Measurements from ENCODE around the gene ZBTB32. TPM values are rescaled to one million over a fixed set of nuclear protein-coding genes. Genes with fewer than 3 reads are reported as not detected.

Gene ZBTB32
- total RNA-seq, 2 donors from 2014 or later = not detected

DNA sequence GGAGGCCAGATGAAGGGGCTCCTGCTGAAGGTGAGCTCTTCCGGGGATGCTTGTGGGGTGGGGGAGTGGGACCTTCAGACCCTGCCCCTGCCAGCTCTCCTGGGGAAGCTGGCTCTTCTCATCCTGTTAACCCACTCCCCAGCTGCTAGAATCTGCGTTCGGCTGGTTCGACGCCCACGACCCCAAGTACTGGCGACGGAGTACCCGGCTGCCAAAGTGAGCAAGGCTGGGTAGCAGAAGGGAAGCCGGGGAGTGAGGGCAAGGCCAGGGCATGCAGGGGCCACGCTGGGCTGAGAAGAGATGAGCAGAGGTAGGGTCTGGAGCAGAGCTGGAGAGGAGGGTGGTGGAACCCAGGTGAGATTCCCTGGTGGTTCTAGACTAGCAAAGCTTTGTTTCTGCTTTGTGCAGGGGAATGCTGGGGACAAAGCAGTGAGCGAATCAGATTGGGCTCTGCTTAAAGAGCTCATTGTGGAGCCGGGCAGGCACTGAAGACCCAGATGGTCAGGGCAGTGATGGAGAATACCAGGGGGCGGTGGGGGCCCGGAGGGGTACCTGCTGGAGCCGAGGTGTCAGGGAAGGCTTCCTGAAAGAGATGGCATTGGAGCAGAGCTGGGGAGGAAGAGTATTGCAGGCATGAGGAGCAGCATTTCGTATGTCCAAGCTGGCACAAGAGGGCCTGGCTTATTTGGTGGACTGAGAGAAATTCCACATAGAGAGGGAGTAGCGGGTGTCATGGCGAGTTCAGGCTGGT is 23.8 kb downstream of the ZBTB32 start:
- TF ChIP-seq, protein P1, sequence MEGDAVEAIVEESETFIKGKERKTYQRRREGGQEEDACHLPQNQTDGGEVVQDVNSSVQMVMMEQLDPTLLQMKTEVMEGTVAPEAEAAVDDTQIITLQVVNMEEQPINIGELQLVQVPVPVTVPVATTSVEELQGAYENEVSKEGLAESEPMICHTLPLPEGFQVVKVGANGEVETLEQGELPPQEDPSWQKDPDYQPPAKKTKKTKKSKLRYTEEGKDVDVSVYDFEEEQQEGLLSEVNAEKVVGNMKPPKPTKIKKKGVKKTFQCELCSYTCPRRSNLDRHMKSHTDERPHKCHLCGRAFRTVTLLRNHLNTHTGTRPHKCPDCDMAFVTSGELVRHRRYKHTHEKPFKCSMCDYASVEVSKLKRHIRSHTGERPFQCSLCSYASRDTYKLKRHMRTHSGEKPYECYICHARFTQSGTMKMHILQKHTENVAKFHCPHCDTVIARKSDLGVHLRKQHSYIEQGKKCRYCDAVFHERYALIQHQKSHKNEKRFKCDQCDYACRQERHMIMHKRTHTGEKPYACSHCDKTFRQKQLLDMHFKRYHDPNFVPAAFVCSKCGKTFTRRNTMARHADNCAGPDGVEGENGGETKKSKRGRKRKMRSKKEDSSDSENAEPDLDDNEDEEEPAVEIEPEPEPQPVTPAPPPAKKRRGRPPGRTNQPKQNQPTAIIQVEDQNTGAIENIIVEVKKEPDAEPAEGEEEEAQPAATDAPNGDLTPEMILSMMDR (IDR thresholded peaks at IDR 0.05) = no peak
- peaks cover 90% of the 10 kb centered on the region for H3K36me3 ChIP-seq
- ATAC-seq (ENCODE audit: insufficient number of reproducible peaks, low FRiP score, low read depth) = no peak

DNA sequence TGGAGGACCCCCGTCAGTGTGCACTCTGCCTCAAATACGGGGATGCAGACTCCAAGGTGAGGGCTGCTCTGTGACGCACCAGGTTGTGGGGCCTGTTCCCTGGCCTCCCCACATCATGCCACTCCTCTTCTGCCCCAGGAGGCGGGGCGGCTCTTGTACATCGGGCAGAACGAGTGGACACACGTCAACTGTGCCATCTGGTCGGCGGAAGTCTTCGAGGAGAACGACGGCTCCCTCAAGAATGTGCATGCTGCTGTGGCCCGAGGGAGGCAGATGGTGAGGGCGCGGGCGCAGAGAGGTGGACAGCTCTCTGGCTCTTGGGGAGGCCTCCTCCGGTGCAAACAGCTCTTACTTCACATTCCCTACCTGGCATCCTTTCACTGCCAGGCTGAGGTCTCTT is 24.7 kb downstream of the ZBTB32 start:
- no peak for DNase-seq (ENCODE audit: low spot score)

More for the DNA sequence above, 23.8 kb downstream of the ZBTB32 start:
- H3K9me3 ChIP-seq = no peaks in the 10 kb centered on the region
- no peak overlapping the region for H3K27ac ChIP-seq
- no peaks in the 10 kb centered on the region for H3K27me3 ChIP-seq (replicated peaks; ENCODE audit: insufficient read depth)
- no peak for DNase-seq (ENCODE audit: low spot score)
- H3K4me1 ChIP-seq (ENCODE audit: control insufficient read depth in 1 of 2, low read depth in 2 of 2) = no peaks in the 10 kb centered on the region
- H3K4me3 ChIP-seq = no peak overlapping the region

DNA sequence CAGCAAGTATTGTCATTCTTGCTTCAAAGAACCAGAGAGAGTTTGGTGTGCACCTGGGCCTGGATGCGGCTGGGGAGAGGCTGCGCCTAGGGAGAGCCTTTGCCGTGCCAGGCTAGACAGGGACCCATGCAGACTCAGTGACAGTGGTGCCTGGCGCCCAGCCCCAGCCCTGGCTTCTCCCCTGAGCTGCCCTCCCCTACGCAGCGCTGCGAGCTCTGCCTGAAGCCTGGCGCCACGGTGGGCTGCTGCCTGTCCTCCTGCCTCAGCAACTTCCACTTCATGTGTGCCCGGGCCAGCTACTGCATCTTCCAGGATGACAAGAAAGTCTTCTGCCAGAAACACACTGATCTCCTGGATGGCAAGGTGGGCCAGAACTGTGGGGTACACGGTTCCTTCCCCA is 25.4 kb downstream of the ZBTB32 start:
- no peaks in the 10 kb centered on the region for H3K27me3 ChIP-seq (replicated peaks; ENCODE audit: insufficient read depth)
- TF ChIP-seq, protein P1 (IDR thresholded peaks at IDR 0.05) = no peak
- H3K4me1 ChIP-seq (ENCODE audit: control insufficient read depth in 1 of 2, low read depth in 2 of 2) = no peaks in the 10 kb centered on the region
- ATAC-seq (ENCODE audit: insufficient number of reproducible peaks, low FRiP score, low read depth) (no peak), DNase-seq (ENCODE audit: low spot score) (no peak)
- H3K9me3 ChIP-seq = no peaks in the 10 kb centered on the region
- H3K4me3 ChIP-seq = no peak overlapping the region
- H3K36me3 ChIP-seq = peaks cover 84% of the 10 kb centered on the region
- H3K27ac ChIP-seq = no peak overlapping the region

More for the DNA sequence above, 24.7 kb downstream of the ZBTB32 start:
- Histone ChIP-seq H3K27ac (no peak overlapping the region), H3K9me3 (no peaks in the 10 kb centered on the region), H3K4me3 (no peak overlapping the region), H3K36me3 (peaks cover 88% of the 10 kb centered on the region), H3K27me3 (replicated peaks; ENCODE audit: insufficient read depth) (no peaks in the 10 kb centered on the region), H3K4me1 (ENCODE audit: control insufficient read depth in 1 of 2, low read depth in 2 of 2) (no peaks in the 10 kb centered on the region)
- TF ChIP-seq, protein P1 (IDR thresholded peaks at IDR 0.05) = no peak
- ATAC-seq (ENCODE audit: insufficient number of reproducible peaks, low FRiP score, low read depth) = no peak

DNA sequence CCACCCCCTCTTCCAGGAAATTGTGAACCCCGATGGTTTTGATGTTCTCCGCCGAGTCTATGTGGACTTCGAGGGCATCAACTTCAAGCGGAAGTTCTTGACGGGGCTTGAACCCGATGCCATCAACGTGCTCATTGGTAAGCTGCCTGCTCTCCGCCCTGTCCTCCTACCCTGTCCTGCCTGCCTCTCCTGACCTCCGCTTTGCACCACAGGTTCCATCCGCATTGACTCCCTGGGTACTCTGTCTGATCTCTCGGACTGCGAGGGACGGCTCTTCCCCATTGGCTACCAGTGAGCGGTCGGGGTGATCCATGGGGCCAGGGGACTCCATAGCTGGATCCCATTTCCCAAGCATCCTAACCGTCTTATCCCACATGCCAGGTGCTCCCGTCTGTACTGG is 26.0 kb downstream of the ZBTB32 start:
- no peak overlapping the region for H3K4me3 ChIP-seq
- ATAC-seq (ENCODE audit: insufficient number of reproducible peaks, low FRiP score, low read depth) (no peak), DNase-seq (ENCODE audit: low spot score) (no peak)
- H3K36me3 ChIP-seq = peaks cover 81% of the 10 kb centered on the region
- no peaks in the 10 kb centered on the region for H3K4me1 ChIP-seq (ENCODE audit: control insufficient read depth in 1 of 2, low read depth in 2 of 2)
- H3K9me3 ChIP-seq = no peaks in the 10 kb centered on the region
- no peaks in the 10 kb centered on the region for H3K27me3 ChIP-seq (replicated peaks; ENCODE audit: insufficient read depth)
- TF ChIP-seq, protein P1 (IDR thresholded peaks at IDR 0.05) = no peak
- no peak overlapping the region for H3K27ac ChIP-seq

DNA sequence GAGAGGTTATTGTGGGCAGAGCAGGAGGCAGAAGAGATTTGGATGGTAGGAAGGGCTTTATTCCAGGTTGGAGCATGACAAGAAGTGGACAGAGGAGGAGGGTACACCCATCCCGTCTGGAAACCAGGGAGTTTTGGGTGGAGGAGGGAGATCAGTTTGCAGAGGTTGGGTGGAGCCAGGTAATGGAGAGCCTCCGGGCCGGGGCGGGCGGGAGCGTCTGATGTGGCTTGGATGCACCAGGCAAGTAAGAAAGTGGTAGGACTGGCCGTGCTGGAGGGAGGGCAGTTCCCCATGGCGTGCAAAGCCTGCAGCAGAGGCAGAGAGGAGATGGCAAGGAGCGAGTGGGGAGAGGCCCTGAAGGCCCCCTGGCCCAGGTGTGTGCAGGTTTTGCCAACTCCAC is 27.0 kb downstream of the ZBTB32 start:
- Histone ChIP-seq H3K4me1 (ENCODE audit: control insufficient read depth in 1 of 2, low read depth in 2 of 2) (no peaks in the 10 kb centered on the region), H3K36me3 (peaks cover 74% of the 10 kb centered on the region), H3K9me3 (no peaks in the 10 kb centered on the region), H3K27me3 (replicated peaks; ENCODE audit: insufficient read depth) (no peaks in the 10 kb centered on the region), H3K4me3 (no peak overlapping the region), H3K27ac (no peak overlapping the region)
- ATAC-seq (ENCODE audit: insufficient number of reproducible peaks, low FRiP score, low read depth) (no peak), DNase-seq (ENCODE audit: low spot score) (no peak)
- TF ChIP-seq, protein P1 (IDR thresholded peaks at IDR 0.05) = no peak

Measured in thoracic aorta (tissue), 2 donors.